Smooth muscle cell (in vitro differentiated cells): ENCODE data around the gene PAM. TPM values are rescaled to one million over a fixed set of nuclear protein-coding genes. Genes with fewer than 3 reads are reported as not detected.

Experiments used
- DNase-seq: peaks from one replicate; lab custom pipeline; 2025; ENCODE audit not compliant: unreplicated experiment; lab: John Stamatoyannopoulos, UW
- H2AFZ ChIP-seq: fragments of 200-600 bp; sonication (generic); 2 replicates; pipeline ENCODE4 v1.6.0; 2016; ENCODE audit warnings: antibody characterized with exemption, low read depth, mild to moderate bottlenecking
- H3F3A ChIP-seq: fragments of 200-600 bp; sonication (generic); 2 replicates; pipeline ENCODE4 v1.6.0; 2017; ENCODE audit warnings: antibody characterized with exemption, low read depth
- H3K27ac ChIP-seq: fragments of 200-600 bp; sonication (generic); 2 replicates; pipeline ENCODE4 v1.5.1; 2016; ENCODE audit warnings: low read depth, mild to moderate bottlenecking
- H3K27me3 ChIP-seq: fragments of 200-600 bp; sonication (generic); 2 replicates; pipeline ENCODE4 v1.6.1; 2016; ENCODE audit warnings: low read depth, mild to moderate bottlenecking
- H3K36me3 ChIP-seq: fragments of 200-600 bp; sonication (generic); 2 replicates; pipeline ENCODE4 v1.5.1; 2016; ENCODE audit warnings: low read depth
- H3K4me1 ChIP-seq: fragments of 200-600 bp; sonication (generic); 2 replicates; pipeline ENCODE4 v1.5.1; 2016; ENCODE audit warnings: low read depth
- H3K4me2 ChIP-seq: fragments of 200-600 bp; sonication (generic); 2 replicates; pipeline ENCODE4 v1.6.0; 2016; ENCODE audit warnings: mild to moderate bottlenecking
- H3K4me3 ChIP-seq: fragments of 200-600 bp; sonication (generic); 2 replicates; pipeline ENCODE4 v1.5.1; 2016; ENCODE audit warnings: mild to moderate bottlenecking
- H3K79me2 ChIP-seq: fragments of 200-600 bp; sonication (generic); 2 replicates; pipeline ENCODE4 v1.6.0; 2016; ENCODE audit warnings: low read depth, mild to moderate bottlenecking
- H3K9ac ChIP-seq: fragments of 200-600 bp; sonication (generic); 2 replicates; pipeline ENCODE4 v1.6.0; 2016; ENCODE audit warnings: low read depth
- H3K9me3 ChIP-seq: fragments of 200-600 bp; sonication (generic); replicated peaks from 2 replicates; pipeline ENCODE4 v1.5.1; 2016; ENCODE audit warnings: low read depth
- H4K20me1 ChIP-seq: fragments of 200-600 bp; sonication (generic); 2 replicates; pipeline ENCODE4 v1.6.0; 2016; ENCODE audit warnings: low read depth
- CTCF ChIP-seq: fragments of 200-600 bp; sonication (generic); IDR thresholded peaks from 2 replicates; pipeline ENCODE4 v1.5.1; 2017; ENCODE audit warnings: borderline replicate concordance, mild to moderate bottlenecking, antibody characterized with exemption; ENCODE audit not compliant: insufficient read depth, poor library complexity, severe bottlenecking
- WGBS: methylation state at CpG from one replicate; pipeline ENCODE4 v1.1.7; 2016; ENCODE audit warnings: low lambda C conversion rate; 5-methylcytosine and 5-hydroxymethylcytosine counted together
- polyA plus RNA-seq: library from polyadenylated mRNA; unstranded; fragments of >200 nt; fragmentation: Nextera tagmentation; extraction: Ambion mirVana; gene quantifications from 2 replicates; pipeline ENCODE4 v1.2.1, GENCODE V29; 2016
- total RNA-seq: library from RNA; depleted of rRNA; stranded (reverse); fragments of >200 nt; gene quantifications from 2 replicates; pipeline ENCODE4 v1.2.3, GENCODE V29; 2014

Gene PAM
- total and polyA plus RNA-seq, 2 experiments from 2014 or later: 117 to 155 TPM

GRCh38 chr5:102930244-102930643 lies 175.1 kb downstream of the PAM start:
- no peaks in the 10 kb centered on the region for H3K27me3 ChIP-seq
- 87% methylated on average over 3 of the region's 3 CpGs for WGBS

GRCh38 chr5:102931085-102931725 lies 176.1 kb downstream of the PAM start:
- no peak for DNase-seq
- Histone ChIP-seq H3K27me3 (no peaks in the 10 kb centered on the region), H3K27ac (no peak overlapping the region), H3K9ac (no peak overlapping the region), H3K4me1 (no peaks in the 10 kb centered on the region), H3F3A (no peaks in the 10 kb centered on the region), H3K9me3 (no peaks in the 10 kb centered on the region), H3K36me3 (no peaks in the 10 kb centered on the region), H3K79me2 (no peaks in the 10 kb centered on the region), H3K4me2 (no peak overlapping the region), H2AFZ (no peak overlapping the region), H3K4me3 (no peak overlapping the region), H4K20me1 (no peaks in the 10 kb centered on the region)
- TF ChIP-seq CTCF: no peak
- WGBS: 91% methylated on average over 6 of the region's 6 CpGs

More at GRCh38 chr5:102930244-102930643, 175.1 kb downstream of the PAM start:
- Histone ChIP-seq H3F3A (no peaks in the 10 kb centered on the region), H3K27ac (no peak overlapping the region), H3K36me3 (no peaks in the 10 kb centered on the region), H3K4me3 (no peak overlapping the region), H3K4me1 (no peaks in the 10 kb centered on the region), H3K9me3 (no peaks in the 10 kb centered on the region), H2AFZ (no peak overlapping the region), H3K9ac (no peak overlapping the region), H3K79me2 (no peaks in the 10 kb centered on the region), H3K4me2 (no peak overlapping the region), H4K20me1 (no peaks in the 10 kb centered on the region)
- no peak for TF ChIP-seq CTCF
- no peak for DNase-seq

- Histone ChIP-seq H3K27me3 (no peaks in the 10 kb centered on the region), H4K20me1 (no peaks in the 10 kb centered on the region), H3K9ac (no peak overlapping the region), H2AFZ (no peak overlapping the region), H3K4me2 (no peak overlapping the region), H3K9me3 (no peaks in the 10 kb centered on the region), H3K27ac (no peak overlapping the region), H3K4me3 (no peak overlapping the region), H3K79me2 (no peaks in the 10 kb centered on the region), H3K36me3 (no peaks in the 10 kb centered on the region), H3K4me1 (no peaks in the 10 kb centered on the region), H3F3A (no peaks in the 10 kb centered on the region)
- no peak for DNase-seq
- WGBS: 97% methylated on average over 6 of the region's 6 CpGs
- no peak for TF ChIP-seq CTCF
Observed at GRCh38 chr5:102932781-102933180, 177.7 kb downstream of the PAM start.

DNA sequence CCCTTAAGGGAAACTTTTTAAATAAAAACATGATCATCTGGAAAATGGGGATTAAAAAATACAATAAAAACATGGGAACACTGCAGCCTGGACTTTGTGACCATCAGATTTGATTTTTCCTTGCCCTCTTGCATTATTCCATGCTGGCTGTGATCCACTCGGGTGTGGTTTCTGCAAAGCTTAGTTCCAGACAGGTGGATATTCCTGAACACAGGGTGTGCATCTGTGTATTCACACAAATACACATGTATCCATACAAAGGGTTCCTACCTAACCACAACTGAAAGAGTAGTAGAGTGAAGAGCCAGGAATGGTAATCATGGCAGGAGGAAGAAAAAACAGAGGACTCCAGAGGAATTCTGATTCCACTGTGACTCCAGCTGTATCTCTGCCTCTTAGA lies 178.2 kb downstream of the PAM start:
- no peak overlapping the region for H2AFZ ChIP-seq
- no peak overlapping the region for H3K27ac ChIP-seq
- no peaks in the 10 kb centered on the region for H4K20me1 ChIP-seq
- H3K4me1 ChIP-seq: peaks cover 1% of the 10 kb centered on the region
- WGBS: 92% methylated on average over 1 of the region's 1 CpG
- H3K27me3 ChIP-seq: no peaks in the 10 kb centered on the region
- no peak overlapping the region for H3K9ac ChIP-seq
- DNase-seq: no peak
- peaks cover 3% of the 10 kb centered on the region for H3K36me3 ChIP-seq
- H3K4me3 ChIP-seq: no peak overlapping the region
- no peak for TF ChIP-seq CTCF
- H3K4me2 ChIP-seq: no peak overlapping the region
- H3K79me2 ChIP-seq: no peaks in the 10 kb centered on the region
- H3K9me3 ChIP-seq: no peaks in the 10 kb centered on the region
- no peaks in the 10 kb centered on the region for H3F3A ChIP-seq
